K562 (cell line): ENCODE measurements around the gene TARBP2. TPM values are rescaled to one million over a fixed set of nuclear protein-coding genes. Genes with fewer than 3 reads are reported as not detected.

ENCODE experiments used
- ARID1B ChIP-seq: fragments of 450-650 bp; IDR thresholded peaks from 2 replicates; pipeline ENCODE4 v1.6.1; 2016; ENCODE audit warnings: antibody characterized with exemption, mild to moderate bottlenecking, inconsistent platforms
- CREM ChIP-seq: IDR thresholded peaks from 2 replicates; pipeline ENCODE4 v1.6.1; 2014; ENCODE audit warnings: antibody characterized with exemption, low read depth
- MAFF ChIP-seq: IDR thresholded peaks from 2 replicates; pipeline ENCODE4 v1.6.1; 2012; ENCODE audit warnings: low read length, improper control_type of control experiment
- MAFG ChIP-seq: fragments of 450-650 bp; conservative IDR thresholded peaks from 2 replicates; pipeline ENCODE4 v1.6.1; 2016; ENCODE audit warnings: missing genetic modification characterization, missing compliant biosample characterization
- NFIC ChIP-seq: fragments of 450-650 bp; IDR thresholded peaks from 2 replicates; pipeline ENCODE4 v1.6.1; 2017; ENCODE audit warnings: mild to moderate bottlenecking, inconsistent platforms
- TCFL5 ChIP-seq: fragments of 250-450 bp; sonication (Bioruptor Pico); conservative IDR thresholded peaks from 2 replicates; pipeline ENCODE4 v1.6.1; 2021; ENCODE audit warnings: mild to moderate bottlenecking, moderate library complexity, matching md5 sums
- ZNF23 ChIP-seq: fragments of 250-450 bp; sonication (Bioruptor Pico); IDR thresholded peaks from 2 replicates; pipeline ENCODE4 v1.4.0; 2020; ENCODE audit warnings: mild to moderate bottlenecking
- ZNF384 ChIP-seq: IDR thresholded peaks from 2 replicates; pipeline ENCODE4 v1.6.1; 2012; ENCODE audit warnings: low read depth, low read length, improper control_type of control experiment
- ZNF764 ChIP-seq: fragments of 250-450 bp; sonication (Bioruptor Pico); IDR thresholded peaks from 2 replicates; pipeline ENCODE4 v1.4.0; 2020; ENCODE audit warnings: low read depth, mild to moderate bottlenecking, moderate library complexity
- polyA plus RNA-seq, 8 experiments: library from polyadenylated mRNA; depleted of rRNA in 4 of 8; stranded (reverse) in 5 of 8; unstranded in 3 of 8; fragments of >200 nt; fragmentation: Nextera tagmentation in 2 of 8; fragmentation: Illumina TruSeq in 1 of 8; extraction: Ambion mirVana in 2 of 8; extraction: Trizol in 1 of 8; gene quantifications; 2 replicates each; pipeline versions ENCODE4 v1.2.1 to v1.2.3, GENCODE V29; 2011 to 2014; ENCODE audit warnings: inconsistent platforms in 1 of 8, missing spikeins in 1 of 8
- total RNA-seq, 7 experiments: library from RNA; depleted of rRNA in 6 of 7; stranded (reverse); fragments of >200 nt in 6 of 7; fragmentation: Illumina TruSeq in 2 of 7; extraction: Trizol in 2 of 7; gene quantifications; 2 replicates each; pipeline versions ENCODE4 v1.2.1 to v1.2.3, GENCODE V29; 2011 to 2021; ENCODE audit warnings: low replicate concordance in 1 of 7
- TF ChIP-seq, protein P1 (sequence below): fragments of 450-650 bp; IDR thresholded peaks from 2 replicates; pipeline ENCODE4 v1.6.1; 2016; ENCODE audit warnings: mild to moderate bottlenecking, moderate library complexity
- TF ChIP-seq, protein P2 (sequence below): IDR thresholded peaks from 2 replicates; pipeline ENCODE4 v1.6.1; 2011; ENCODE audit not compliant: insufficient read length; ENCODE audit errors: extremely low read depth
- TF ChIP-seq, protein P3 (sequence below): sonication (generic); formaldehyde crosslinking; IDR thresholded peaks from 2 replicates; pipeline ENCODE4 v1.8.1; 2023; ENCODE audit warnings: mild to moderate bottlenecking, missing genetic modification reagents
- TF ChIP-seq, protein P4 (sequence below): fragments of 250-450 bp; sonication (Bioruptor Pico); IDR thresholded peaks from 2 replicates; pipeline ENCODE4 v1.8.0; 2021; ENCODE audit warnings: mild to moderate bottlenecking, moderate library complexity

The TARBP2 gene
- total and polyA plus RNA-seq, 9 of the 15 experiments (the other 6 are each of a cell fraction or from before 2014, with no cell fraction given): 5.6 to 69.0 (median 44.6) TPM

DNA sequence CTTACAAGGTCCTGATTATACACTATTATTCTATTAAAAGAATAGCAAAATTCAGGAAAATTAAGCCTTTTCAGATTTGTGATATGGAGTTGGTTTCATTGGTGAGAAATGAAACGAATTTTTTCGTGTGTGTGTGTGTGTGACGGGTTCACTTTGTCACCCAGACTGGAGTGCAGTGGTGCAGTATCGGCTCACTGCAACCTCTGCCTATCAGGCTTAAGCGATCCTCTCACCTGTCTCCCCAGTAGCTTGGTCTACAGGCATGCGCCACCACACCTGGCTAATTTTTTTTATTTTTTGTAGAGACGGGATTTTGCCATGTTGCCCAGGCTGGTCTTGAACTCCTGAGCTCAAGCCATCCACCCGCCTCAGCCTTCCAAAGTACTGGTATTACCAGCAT, 39.5 kb upstream of the TARBP2 start (continued):
- TF ChIP-seq, protein P1, sequence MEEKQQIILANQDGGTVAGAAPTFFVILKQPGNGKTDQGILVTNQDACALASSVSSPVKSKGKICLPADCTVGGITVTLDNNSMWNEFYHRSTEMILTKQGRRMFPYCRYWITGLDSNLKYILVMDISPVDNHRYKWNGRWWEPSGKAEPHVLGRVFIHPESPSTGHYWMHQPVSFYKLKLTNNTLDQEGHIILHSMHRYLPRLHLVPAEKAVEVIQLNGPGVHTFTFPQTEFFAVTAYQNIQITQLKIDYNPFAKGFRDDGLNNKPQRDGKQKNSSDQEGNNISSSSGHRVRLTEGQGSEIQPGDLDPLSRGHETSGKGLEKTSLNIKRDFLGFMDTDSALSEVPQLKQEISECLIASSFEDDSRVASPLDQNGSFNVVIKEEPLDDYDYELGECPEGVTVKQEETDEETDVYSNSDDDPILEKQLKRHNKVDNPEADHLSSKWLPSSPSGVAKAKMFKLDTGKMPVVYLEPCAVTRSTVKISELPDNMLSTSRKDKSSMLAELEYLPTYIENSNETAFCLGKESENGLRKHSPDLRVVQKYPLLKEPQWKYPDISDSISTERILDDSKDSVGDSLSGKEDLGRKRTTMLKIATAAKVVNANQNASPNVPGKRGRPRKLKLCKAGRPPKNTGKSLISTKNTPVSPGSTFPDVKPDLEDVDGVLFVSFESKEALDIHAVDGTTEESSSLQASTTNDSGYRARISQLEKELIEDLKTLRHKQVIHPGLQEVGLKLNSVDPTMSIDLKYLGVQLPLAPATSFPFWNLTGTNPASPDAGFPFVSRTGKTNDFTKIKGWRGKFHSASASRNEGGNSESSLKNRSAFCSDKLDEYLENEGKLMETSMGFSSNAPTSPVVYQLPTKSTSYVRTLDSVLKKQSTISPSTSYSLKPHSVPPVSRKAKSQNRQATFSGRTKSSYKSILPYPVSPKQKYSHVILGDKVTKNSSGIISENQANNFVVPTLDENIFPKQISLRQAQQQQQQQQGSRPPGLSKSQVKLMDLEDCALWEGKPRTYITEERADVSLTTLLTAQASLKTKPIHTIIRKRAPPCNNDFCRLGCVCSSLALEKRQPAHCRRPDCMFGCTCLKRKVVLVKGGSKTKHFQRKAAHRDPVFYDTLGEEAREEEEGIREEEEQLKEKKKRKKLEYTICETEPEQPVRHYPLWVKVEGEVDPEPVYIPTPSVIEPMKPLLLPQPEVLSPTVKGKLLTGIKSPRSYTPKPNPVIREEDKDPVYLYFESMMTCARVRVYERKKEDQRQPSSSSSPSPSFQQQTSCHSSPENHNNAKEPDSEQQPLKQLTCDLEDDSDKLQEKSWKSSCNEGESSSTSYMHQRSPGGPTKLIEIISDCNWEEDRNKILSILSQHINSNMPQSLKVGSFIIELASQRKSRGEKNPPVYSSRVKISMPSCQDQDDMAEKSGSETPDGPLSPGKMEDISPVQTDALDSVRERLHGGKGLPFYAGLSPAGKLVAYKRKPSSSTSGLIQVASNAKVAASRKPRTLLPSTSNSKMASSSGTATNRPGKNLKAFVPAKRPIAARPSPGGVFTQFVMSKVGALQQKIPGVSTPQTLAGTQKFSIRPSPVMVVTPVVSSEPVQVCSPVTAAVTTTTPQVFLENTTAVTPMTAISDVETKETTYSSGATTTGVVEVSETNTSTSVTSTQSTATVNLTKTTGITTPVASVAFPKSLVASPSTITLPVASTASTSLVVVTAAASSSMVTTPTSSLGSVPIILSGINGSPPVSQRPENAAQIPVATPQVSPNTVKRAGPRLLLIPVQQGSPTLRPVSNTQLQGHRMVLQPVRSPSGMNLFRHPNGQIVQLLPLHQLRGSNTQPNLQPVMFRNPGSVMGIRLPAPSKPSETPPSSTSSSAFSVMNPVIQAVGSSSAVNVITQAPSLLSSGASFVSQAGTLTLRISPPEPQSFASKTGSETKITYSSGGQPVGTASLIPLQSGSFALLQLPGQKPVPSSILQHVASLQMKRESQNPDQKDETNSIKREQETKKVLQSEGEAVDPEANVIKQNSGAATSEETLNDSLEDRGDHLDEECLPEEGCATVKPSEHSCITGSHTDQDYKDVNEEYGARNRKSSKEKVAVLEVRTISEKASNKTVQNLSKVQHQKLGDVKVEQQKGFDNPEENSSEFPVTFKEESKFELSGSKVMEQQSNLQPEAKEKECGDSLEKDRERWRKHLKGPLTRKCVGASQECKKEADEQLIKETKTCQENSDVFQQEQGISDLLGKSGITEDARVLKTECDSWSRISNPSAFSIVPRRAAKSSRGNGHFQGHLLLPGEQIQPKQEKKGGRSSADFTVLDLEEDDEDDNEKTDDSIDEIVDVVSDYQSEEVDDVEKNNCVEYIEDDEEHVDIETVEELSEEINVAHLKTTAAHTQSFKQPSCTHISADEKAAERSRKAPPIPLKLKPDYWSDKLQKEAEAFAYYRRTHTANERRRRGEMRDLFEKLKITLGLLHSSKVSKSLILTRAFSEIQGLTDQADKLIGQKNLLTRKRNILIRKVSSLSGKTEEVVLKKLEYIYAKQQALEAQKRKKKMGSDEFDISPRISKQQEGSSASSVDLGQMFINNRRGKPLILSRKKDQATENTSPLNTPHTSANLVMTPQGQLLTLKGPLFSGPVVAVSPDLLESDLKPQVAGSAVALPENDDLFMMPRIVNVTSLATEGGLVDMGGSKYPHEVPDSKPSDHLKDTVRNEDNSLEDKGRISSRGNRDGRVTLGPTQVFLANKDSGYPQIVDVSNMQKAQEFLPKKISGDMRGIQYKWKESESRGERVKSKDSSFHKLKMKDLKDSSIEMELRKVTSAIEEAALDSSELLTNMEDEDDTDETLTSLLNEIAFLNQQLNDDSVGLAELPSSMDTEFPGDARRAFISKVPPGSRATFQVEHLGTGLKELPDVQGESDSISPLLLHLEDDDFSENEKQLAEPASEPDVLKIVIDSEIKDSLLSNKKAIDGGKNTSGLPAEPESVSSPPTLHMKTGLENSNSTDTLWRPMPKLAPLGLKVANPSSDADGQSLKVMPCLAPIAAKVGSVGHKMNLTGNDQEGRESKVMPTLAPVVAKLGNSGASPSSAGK: no peak
- TF ChIP-seq ZNF764 (CRISPR knock-in tag) (no peak), ZNF384 (no peak), MAFF (no peak), NFIC (no peak), CREM (no peak), MAFG (no peak), ARID1B (no peak), ZNF23 (CRISPR knock-in tag) (no peak), TCFL5 (CRISPR knock-in tag) (no peak)
- TF ChIP-seq, protein P2, sequence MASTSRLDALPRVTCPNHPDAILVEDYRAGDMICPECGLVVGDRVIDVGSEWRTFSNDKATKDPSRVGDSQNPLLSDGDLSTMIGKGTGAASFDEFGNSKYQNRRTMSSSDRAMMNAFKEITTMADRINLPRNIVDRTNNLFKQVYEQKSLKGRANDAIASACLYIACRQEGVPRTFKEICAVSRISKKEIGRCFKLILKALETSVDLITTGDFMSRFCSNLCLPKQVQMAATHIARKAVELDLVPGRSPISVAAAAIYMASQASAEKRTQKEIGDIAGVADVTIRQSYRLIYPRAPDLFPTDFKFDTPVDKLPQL: no peak
- TF ChIP-seq, protein P3, sequence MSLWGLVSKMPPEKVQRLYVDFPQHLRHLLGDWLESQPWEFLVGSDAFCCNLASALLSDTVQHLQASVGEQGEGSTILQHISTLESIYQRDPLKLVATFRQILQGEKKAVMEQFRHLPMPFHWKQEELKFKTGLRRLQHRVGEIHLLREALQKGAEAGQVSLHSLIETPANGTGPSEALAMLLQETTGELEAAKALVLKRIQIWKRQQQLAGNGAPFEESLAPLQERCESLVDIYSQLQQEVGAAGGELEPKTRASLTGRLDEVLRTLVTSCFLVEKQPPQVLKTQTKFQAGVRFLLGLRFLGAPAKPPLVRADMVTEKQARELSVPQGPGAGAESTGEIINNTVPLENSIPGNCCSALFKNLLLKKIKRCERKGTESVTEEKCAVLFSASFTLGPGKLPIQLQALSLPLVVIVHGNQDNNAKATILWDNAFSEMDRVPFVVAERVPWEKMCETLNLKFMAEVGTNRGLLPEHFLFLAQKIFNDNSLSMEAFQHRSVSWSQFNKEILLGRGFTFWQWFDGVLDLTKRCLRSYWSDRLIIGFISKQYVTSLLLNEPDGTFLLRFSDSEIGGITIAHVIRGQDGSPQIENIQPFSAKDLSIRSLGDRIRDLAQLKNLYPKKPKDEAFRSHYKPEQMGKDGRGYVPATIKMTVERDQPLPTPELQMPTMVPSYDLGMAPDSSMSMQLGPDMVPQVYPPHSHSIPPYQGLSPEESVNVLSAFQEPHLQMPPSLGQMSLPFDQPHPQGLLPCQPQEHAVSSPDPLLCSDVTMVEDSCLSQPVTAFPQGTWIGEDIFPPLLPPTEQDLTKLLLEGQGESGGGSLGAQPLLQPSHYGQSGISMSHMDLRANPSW: no peak
- TF ChIP-seq, protein P4, sequence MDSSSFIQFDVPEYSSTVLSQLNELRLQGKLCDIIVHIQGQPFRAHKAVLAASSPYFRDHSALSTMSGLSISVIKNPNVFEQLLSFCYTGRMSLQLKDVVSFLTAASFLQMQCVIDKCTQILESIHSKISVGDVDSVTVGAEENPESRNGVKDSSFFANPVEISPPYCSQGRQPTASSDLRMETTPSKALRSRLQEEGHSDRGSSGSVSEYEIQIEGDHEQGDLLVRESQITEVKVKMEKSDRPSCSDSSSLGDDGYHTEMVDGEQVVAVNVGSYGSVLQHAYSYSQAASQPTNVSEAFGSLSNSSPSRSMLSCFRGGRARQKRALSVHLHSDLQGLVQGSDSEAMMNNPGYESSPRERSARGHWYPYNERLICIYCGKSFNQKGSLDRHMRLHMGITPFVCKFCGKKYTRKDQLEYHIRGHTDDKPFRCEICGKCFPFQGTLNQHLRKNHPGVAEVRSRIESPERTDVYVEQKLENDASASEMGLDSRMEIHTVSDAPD: no peak
